ENCODE measurements around the gene MAGI2.
A peak's percentile ranks its signal among the peaks of the same experiment; 100 is the strongest.

Gene MAGI2

GRCh38 chr7:78770422-78771410 lies 682.8 kb downstream of the MAGI2 start:
- peak; percentile 31 for DNase-seq

GRCh38 chr7:78769481-78770101 lies 683.9 kb downstream of the MAGI2 start:
- DNase-seq: no peak

GRCh38 chr7:78768859-78769258 lies 684.6 kb downstream of the MAGI2 start:
- peak; percentile 9 for DNase-seq

- DNase-seq: no peak
These were observed 687.3 kb downstream of the MAGI2 start for GRCh38 chr7:78765943-78766729.

GRCh38 chr7:78764571-78764970 lies 688.9 kb downstream of the MAGI2 start:
- DNase-seq: no peak

- no peak for DNase-seq
These were observed 690.8 kb downstream of the MAGI2 start for GRCh38 chr7:78762625-78763024.

- peak; percentile 11 for DNase-seq
These were observed 692.7 kb downstream of the MAGI2 start for GRCh38 chr7:78760620-78761355.

GRCh38 chr7:78752554-78752953 lies 700.9 kb downstream of the MAGI2 start:
- no peak for DNase-seq

GRCh38 chr7:78751253-78751652 lies 702.2 kb downstream of the MAGI2 start:
- no peak for DNase-seq

GRCh38 chr7:78749052-78749746 lies 704.3 kb downstream of the MAGI2 start:
- DNase-seq: no peak

GRCh38 chr7:78747592-78747991 lies 705.9 kb downstream of the MAGI2 start:
- DNase-seq: no peak

- no peak for DNase-seq
These were observed 707.2 kb downstream of the MAGI2 start for GRCh38 chr7:78746301-78746700.

- no peak for DNase-seq
These were observed 710.8 kb downstream of the MAGI2 start for GRCh38 chr7:78742694-78743093.

GRCh38 chr7:78736548-78736947 lies 716.9 kb downstream of the MAGI2 start:
- no peak for DNase-seq

- DNase-seq: no peak
These were observed 718.8 kb downstream of the MAGI2 start for GRCh38 chr7:78734626-78735025.

- DNase-seq: no peak
These were observed 733.4 kb downstream of the MAGI2 start for GRCh38 chr7:78720066-78720465.

- DNase-seq: no peak
These were observed 735.3 kb downstream of the MAGI2 start for GRCh38 chr7:78718212-78718611.

- DNase-seq: no peak
These were observed 736.6 kb downstream of the MAGI2 start for GRCh38 chr7:78716876-78717275.

GRCh38 chr7:78714356-78714755 lies 739.1 kb downstream of the MAGI2 start:
- DNase-seq: no peak

- DNase-seq: no peak
These were observed 741.4 kb downstream of the MAGI2 start for GRCh38 chr7:78712111-78712510.

- DNase-seq: no peak
These were observed 743.8 kb downstream of the MAGI2 start for GRCh38 chr7:78709658-78710057.

- DNase-seq: no peak
These were observed 749.0 kb downstream of the MAGI2 start for GRCh38 chr7:78704504-78704903.
